WTC11 (cell line): ENCODE results near the gene IFT122.

ENCODE experiments used
- NFATC4 ChIP-seq: fragments of 250-450 bp; sonication (Bioruptor Pico); IDR thresholded peaks from 2 replicates; pipeline ENCODE4 v1.9.0; 2021; ENCODE audit warnings: mild to moderate bottlenecking
- NR3C1 ChIP-seq: sonication (generic); formaldehyde crosslinking; conservative IDR thresholded peaks from 2 replicates; pipeline ENCODE4 v1.8.1; 2023; ENCODE audit warnings: low read depth, mild to moderate bottlenecking, missing genetic modification reagents
- ZNF317 ChIP-seq: sonication (generic); formaldehyde crosslinking; IDR thresholded peaks from 2 replicates; pipeline ENCODE4 v1.8.1; 2023; ENCODE audit warnings: low read depth, mild to moderate bottlenecking, moderate library complexity, missing genetic modification reagents, borderline replicate concordance
- TF ChIP-seq, protein P1 (sequence below): fragments of 200-600 bp; IDR thresholded peaks from 2 replicates; pipeline ENCODE4 v1.8.0; 2022; ENCODE audit warnings: antibody characterized with exemption
- TF ChIP-seq, protein P2 (sequence below): sonication (generic); formaldehyde crosslinking; conservative IDR thresholded peaks from 2 replicates; pipeline ENCODE4 v1.8.1; 2023; ENCODE audit warnings: mild to moderate bottlenecking, low read depth, missing genetic modification reagents, moderate library complexity
- TF ChIP-seq, protein P3 (sequence below): sonication (generic); formaldehyde crosslinking; IDR thresholded peaks from 2 replicates; pipeline ENCODE4 v1.8.1; 2022; ENCODE audit warnings: low read depth, mild to moderate bottlenecking, moderate library complexity, missing genetic modification reagents, borderline replicate concordance

DNA sequence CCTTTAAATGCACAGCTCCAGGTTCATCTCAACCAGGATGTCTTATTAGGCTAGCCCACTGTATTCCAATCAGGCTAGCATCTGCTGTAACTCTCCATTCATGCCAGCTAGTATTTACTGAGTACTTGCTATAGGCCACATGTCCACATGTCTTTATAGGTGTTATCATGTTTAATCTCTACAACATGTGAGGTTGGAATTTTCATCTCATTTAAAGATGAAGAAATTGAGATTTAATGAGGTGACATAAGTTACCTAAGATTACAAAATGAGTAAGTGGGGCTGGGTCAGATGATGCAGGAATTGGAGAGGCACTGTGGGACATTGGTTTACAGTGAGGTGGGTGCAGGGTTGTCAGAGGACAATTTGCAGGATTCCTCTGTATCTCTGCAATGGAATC, 2.9 kb downstream of the IFT122 start:
- TF ChIP-seq, protein P1, sequence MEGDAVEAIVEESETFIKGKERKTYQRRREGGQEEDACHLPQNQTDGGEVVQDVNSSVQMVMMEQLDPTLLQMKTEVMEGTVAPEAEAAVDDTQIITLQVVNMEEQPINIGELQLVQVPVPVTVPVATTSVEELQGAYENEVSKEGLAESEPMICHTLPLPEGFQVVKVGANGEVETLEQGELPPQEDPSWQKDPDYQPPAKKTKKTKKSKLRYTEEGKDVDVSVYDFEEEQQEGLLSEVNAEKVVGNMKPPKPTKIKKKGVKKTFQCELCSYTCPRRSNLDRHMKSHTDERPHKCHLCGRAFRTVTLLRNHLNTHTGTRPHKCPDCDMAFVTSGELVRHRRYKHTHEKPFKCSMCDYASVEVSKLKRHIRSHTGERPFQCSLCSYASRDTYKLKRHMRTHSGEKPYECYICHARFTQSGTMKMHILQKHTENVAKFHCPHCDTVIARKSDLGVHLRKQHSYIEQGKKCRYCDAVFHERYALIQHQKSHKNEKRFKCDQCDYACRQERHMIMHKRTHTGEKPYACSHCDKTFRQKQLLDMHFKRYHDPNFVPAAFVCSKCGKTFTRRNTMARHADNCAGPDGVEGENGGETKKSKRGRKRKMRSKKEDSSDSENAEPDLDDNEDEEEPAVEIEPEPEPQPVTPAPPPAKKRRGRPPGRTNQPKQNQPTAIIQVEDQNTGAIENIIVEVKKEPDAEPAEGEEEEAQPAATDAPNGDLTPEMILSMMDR: no peak
- no peak for TF ChIP-seq NR3C1 (CRISPR knock-in tag)
- TF ChIP-seq, protein P2, sequence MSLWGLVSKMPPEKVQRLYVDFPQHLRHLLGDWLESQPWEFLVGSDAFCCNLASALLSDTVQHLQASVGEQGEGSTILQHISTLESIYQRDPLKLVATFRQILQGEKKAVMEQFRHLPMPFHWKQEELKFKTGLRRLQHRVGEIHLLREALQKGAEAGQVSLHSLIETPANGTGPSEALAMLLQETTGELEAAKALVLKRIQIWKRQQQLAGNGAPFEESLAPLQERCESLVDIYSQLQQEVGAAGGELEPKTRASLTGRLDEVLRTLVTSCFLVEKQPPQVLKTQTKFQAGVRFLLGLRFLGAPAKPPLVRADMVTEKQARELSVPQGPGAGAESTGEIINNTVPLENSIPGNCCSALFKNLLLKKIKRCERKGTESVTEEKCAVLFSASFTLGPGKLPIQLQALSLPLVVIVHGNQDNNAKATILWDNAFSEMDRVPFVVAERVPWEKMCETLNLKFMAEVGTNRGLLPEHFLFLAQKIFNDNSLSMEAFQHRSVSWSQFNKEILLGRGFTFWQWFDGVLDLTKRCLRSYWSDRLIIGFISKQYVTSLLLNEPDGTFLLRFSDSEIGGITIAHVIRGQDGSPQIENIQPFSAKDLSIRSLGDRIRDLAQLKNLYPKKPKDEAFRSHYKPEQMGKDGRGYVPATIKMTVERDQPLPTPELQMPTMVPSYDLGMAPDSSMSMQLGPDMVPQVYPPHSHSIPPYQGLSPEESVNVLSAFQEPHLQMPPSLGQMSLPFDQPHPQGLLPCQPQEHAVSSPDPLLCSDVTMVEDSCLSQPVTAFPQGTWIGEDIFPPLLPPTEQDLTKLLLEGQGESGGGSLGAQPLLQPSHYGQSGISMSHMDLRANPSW (CRISPR knock-in tag): no peak
- no peak for TF ChIP-seq NFATC4 (CRISPR knock-in tag)
- no peak for TF ChIP-seq ZNF317
- TF ChIP-seq, protein P3, sequence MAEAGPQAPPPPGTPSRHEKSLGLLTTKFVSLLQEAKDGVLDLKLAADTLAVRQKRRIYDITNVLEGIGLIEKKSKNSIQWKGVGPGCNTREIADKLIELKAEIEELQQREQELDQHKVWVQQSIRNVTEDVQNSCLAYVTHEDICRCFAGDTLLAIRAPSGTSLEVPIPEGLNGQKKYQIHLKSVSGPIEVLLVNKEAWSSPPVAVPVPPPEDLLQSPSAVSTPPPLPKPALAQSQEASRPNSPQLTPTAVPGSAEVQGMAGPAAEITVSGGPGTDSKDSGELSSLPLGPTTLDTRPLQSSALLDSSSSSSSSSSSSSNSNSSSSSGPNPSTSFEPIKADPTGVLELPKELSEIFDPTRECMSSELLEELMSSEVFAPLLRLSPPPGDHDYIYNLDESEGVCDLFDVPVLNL (CRISPR knock-in tag): no peak
